Osteoblast (primary cell): ENCODE measurements around the gene RAMP3. TPM values are rescaled to one million over a fixed set of nuclear protein-coding genes. Genes with fewer than 3 reads are reported as not detected.

Source experiments
- DNase-seq: peaks from one replicate; pipeline ENCODE4 v3.0.0; 2011; ENCODE audit warnings: low spot score, mixed read lengths; ENCODE audit not compliant: insufficient read length; ENCODE audit errors: missing footprints
- H2AFZ ChIP-seq: 2 replicates; pipeline ENCODE4 v1.6.0; 2011; ENCODE audit warnings: mild to moderate bottlenecking, low read length
- H3K27ac ChIP-seq: 2 replicates; pipeline ENCODE4 v1.5.1; 2011; ENCODE audit warnings: mild to moderate bottlenecking, low read depth, low read length, moderate library complexity
- H3K27me3 ChIP-seq: 2 replicates; pipeline ENCODE4 v1.6.0; 2012; ENCODE audit warnings: mild to moderate bottlenecking, control low read depth, inconsistent platforms, low read length, moderate library complexity; ENCODE audit not compliant: insufficient read depth
- H3K36me3 ChIP-seq: 2 replicates; pipeline ENCODE4 v1.5.1; 2011; ENCODE audit warnings: mild to moderate bottlenecking, low read length, control low read depth, moderate library complexity; ENCODE audit not compliant: insufficient read depth
- H3K4me1 ChIP-seq: 2 replicates; pipeline ENCODE4 v1.5.1; 2011; ENCODE audit warnings: mild to moderate bottlenecking, low read length, control low read depth, moderate library complexity; ENCODE audit not compliant: insufficient read depth
- H3K4me2 ChIP-seq: 2 replicates; pipeline ENCODE4 v1.6.0; 2011; ENCODE audit warnings: mild to moderate bottlenecking, low read length; ENCODE audit not compliant: insufficient read depth
- H3K4me3 ChIP-seq: fragments of 200-600 bp; sonication (generic); 3 replicates; pipeline ENCODE4 v1.5.1; 2012; ENCODE audit warnings: mild to moderate bottlenecking, low read length, inconsistent platforms; ENCODE audit not compliant: insufficient read depth
- H3K79me2 ChIP-seq: 2 replicates; pipeline ENCODE4 v1.6.0; 2012; ENCODE audit warnings: mild to moderate bottlenecking, low read length, control low read depth, inconsistent platforms; ENCODE audit not compliant: insufficient read depth
- H3K9me3 ChIP-seq: 2 replicates; pipeline ENCODE4 v1.5.1; 2011; ENCODE audit warnings: low read depth, low read length, control low read depth
- H4K20me1 ChIP-seq: 2 replicates; pipeline ENCODE4 v1.6.0; 2012; ENCODE audit warnings: mild to moderate bottlenecking, low read length, control low read depth; ENCODE audit not compliant: insufficient read depth
- CTCF ChIP-seq: IDR thresholded peaks from 2 replicates; pipeline ENCODE4 v1.5.1; 2011; ENCODE audit warnings: mild to moderate bottlenecking, low read depth, low read length, moderate library complexity; ENCODE audit errors: extremely low read depth
- total RNA-seq: library from RNA; depleted of rRNA; stranded (reverse); fragments of >200 nt; gene quantifications from 2 replicates; pipeline ENCODE4 v1.2.3, GENCODE V29; 2012

RAMP3 gene
- total RNA-seq, 1 donor = not detected

DNA sequence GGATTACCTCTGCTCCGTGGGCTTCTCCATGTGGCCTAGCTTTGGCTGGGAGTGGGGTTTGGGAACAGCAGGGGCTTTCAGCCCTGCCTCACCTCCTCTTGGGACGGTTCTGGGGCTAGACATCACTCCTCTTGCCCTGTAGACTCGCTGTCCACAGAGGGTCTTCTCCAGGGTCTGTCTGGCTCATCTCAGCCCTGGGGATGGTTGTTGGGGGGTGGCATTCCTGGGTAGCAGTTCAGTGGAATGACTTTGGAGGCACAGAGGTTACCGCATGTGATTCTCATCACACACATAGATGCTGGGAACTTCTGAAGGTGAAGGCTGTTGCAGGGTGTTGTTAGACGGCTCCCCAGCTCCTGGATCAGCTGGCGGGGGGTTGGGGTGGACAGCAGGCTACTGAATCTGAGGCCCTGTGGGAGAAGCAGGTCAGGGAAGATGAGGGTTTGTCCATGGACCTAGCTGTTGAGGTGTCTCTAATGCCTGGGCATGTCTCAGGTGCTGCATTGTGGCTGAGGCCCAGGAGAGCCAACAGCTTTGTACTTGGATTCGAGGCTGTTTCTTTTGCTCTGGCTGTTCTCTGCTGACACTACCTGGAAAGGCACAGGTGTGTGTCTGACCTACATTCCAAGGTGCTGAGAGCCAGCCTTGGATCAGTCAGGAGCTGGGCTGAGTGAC, 23.8 kb downstream of the RAMP3 start:
- Histone ChIP-seq H3K27me3 (peaks cover 14% of the 10 kb centered on the region), H3K9me3 (no peaks in the 10 kb centered on the region), H3K4me2 (no peak overlapping the region), H3K79me2 (no peaks in the 10 kb centered on the region), H4K20me1 (no peaks in the 10 kb centered on the region), H3K27ac (no peak overlapping the region), H3K4me3 (no peak overlapping the region), H2AFZ (no peak overlapping the region), H3K36me3 (no peaks in the 10 kb centered on the region), H3K4me1 (no peaks in the 10 kb centered on the region)
- no peak for TF ChIP-seq CTCF
- peak; percentile 42 for DNase-seq

DNA sequence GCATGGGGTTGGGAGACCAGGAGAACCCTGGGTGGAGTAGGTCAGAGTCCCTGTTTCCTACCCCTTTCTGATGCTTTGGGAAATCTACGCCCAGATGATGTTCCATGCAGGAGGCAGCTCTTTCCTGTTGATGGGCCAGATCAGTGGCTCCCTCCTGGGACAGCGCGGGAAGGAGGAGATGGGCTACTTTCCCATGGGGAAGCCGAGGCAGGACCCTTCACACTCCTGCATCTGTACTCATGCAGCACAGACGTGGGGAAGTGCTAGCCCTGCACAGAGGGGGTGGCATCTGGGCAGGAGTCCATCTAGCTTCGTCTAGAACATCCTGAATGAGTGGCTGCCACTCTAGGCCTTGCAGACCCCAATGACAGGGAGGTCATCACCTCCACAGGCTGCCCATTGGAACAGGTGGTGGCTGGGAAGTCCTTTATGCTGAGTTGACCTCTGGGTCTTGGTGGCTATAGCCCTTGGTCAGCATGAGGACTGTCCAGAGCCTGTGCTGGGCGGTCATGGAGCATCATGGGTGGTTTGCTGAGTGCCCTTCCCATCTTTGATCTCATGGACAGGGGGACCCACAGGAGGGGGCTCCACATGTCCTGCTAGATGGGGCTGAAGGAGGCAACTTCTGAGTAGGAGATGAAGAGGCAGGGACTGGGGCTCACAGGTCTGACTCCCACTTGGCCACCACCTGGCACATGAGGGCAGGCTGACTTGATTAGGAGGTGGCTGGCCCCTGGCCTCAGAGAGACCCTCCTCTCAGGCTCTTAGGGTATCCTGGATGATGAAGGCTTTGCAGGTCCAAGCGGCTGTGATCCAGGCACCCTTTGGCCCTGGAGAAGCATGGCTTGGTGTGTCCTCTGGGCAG, 24.6 kb downstream of the RAMP3 start:
- H3K36me3 ChIP-seq = no peaks in the 10 kb centered on the region
- no peaks in the 10 kb centered on the region for H4K20me1 ChIP-seq
- no peak overlapping the region for H3K4me3 ChIP-seq
- H3K79me2 ChIP-seq = no peaks in the 10 kb centered on the region
- H3K27me3 ChIP-seq = peaks cover 15% of the 10 kb centered on the region
- no peaks in the 10 kb centered on the region for H3K9me3 ChIP-seq
- H3K4me2 ChIP-seq = no peak overlapping the region
- DNase-seq = peak; percentile 78
- no peak overlapping the region for H3K27ac ChIP-seq
- H2AFZ ChIP-seq = no peak overlapping the region
- TF ChIP-seq CTCF = no peak
- no peaks in the 10 kb centered on the region for H3K4me1 ChIP-seq

DNA sequence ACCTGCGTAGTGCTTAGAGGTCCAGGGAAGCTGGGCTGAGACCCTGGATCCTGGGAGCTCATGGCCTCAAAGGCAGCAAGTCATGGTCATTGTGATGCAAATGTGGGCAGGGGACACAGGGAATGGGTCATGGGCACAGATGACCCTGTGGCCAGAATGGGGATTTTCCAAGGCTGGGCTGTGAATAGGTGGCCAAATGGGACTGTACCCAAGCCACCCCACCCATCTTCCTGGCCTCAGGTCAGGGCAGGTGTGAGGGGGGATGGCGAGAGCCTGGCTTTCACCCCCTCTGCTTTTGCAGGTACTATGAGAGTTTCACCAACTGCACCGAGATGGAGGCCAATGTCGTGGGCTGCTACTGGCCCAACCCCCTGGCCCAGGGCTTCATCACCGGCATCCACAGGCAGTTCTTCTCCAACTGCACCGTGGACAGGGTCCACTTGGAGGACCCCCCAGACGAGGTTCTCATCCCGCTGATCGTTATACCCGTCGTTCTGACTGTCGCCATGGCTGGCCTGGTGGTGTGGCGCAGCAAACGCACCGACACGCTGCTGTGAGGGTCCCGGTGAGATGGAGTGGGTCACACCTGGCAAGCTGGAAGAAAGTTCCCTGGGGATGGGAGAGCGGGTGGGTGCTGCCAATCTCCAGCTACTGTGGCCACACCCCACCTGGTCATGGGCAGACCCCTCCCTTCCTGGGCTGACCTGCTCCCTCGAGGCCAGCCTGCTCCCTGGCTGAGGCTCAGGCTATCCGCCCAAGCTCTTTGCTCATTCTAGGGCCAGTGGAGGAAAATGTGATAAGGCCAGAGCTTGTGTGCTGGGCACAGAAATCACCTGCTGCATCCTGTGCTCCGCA, 25.5 kb downstream of the RAMP3 start:
- Histone ChIP-seq H3K4me1 (no peaks in the 10 kb centered on the region), H3K36me3 (no peaks in the 10 kb centered on the region), H2AFZ (no peak overlapping the region), H3K4me3 (no peak overlapping the region), H3K9me3 (no peaks in the 10 kb centered on the region), H4K20me1 (no peaks in the 10 kb centered on the region), H3K27ac (no peak overlapping the region), H3K79me2 (no peaks in the 10 kb centered on the region), H3K27me3 (peaks cover 15% of the 10 kb centered on the region), H3K4me2 (no peak overlapping the region)
- peak; percentile 56 for DNase-seq
- no peak for TF ChIP-seq CTCF
